HFFc6 (cell line): ENCODE measurements around the gene TMEM178B. TPM values are rescaled to one million over a fixed set of nuclear protein-coding genes. Genes with fewer than 3 reads are reported as not detected.

Experiments used
- DNase-seq: peaks from one replicate; pipeline ENCODE4 v3.0.0-alpha.2; 2018
- H3K27ac Mint-ChIP-seq: 2 replicates; pipeline ENCODE4 v1.8.0; 2020; ENCODE audit warnings: mild to moderate bottlenecking, mixed read lengths
- H3K27me3 Mint-ChIP-seq: 2 replicates; pipeline ENCODE4 v1.8.0; 2021; ENCODE audit warnings: mild to moderate bottlenecking, moderate library complexity, mixed read lengths; ENCODE audit not compliant: insufficient read depth
- H3K36me3 Mint-ChIP-seq: 2 replicates; pipeline ENCODE4 v1.8.0; 2021; ENCODE audit warnings: low read depth, mixed read lengths
- H3K4me1 Mint-ChIP-seq: 2 replicates; pipeline ENCODE4 v1.8.0; 2020; ENCODE audit warnings: low read depth, mixed read lengths
- H3K4me3 Mint-ChIP-seq: 2 replicates; pipeline ENCODE4 v1.8.0; 2020; ENCODE audit warnings: mild to moderate bottlenecking, moderate library complexity, mixed read lengths
- H3K9me3 Mint-ChIP-seq: 2 replicates; pipeline ENCODE4 v1.8.0; 2020; ENCODE audit warnings: mild to moderate bottlenecking, mixed read lengths
- total RNA-seq, 6 experiments: library from RNA; stranded (reverse); fragmentation: NEBNext Ultra II Directional; extraction: Animal tissue kit (Norgen Biotek cat#: 25700); gene quantifications; 2 replicates in 1 of 6; 3 replicates in 5 of 6; pipeline ENCODE4 v1.2.3, GENCODE V29; 2021
- TF ChIP-seq, protein P1 (sequence below): fragments of 200-600 bp; sonication (generic); IDR thresholded peaks from 2 replicates; pipeline ENCODE4 v1.5.0; 2021; ENCODE audit warnings: antibody characterized with exemption, mild to moderate bottlenecking

TMEM178B gene
- total RNA-seq, 6 experiments from 2014 or later, result 2.8 to 8.4 (median 6.6) TPM

DNA sequence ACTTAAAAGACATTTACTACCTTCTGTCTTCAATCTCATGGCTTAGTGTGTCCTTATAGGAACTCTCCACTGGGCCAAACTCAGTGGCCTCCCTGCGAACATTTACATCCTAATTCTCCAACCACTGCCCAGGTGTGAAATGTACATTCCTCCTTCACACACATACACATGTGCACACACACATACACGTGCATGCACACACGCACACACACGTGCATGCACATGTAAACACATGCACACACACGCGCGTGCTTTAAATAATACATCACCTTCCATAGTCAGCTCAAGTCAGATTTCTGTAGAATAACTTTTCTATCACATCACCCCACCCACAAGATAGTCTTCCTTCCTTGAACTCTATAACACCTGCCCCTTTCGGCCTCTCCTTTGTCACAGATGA lies 216.5 kb downstream of the TMEM178B start:
- Mint-ChIP-seq H3K4me3 (no peak overlapping the region), H3K9me3 (peaks cover 4% of the 10 kb centered on the region; the same call in 1 of the 2 replicates), H3K27ac (no peak overlapping the region), H3K36me3 (no peaks in the 10 kb centered on the region), H3K27me3 (no peaks in the 10 kb centered on the region; the same call in 1 of the 2 replicates), H3K4me1 (no peaks in the 10 kb centered on the region; the same call in 1 of the 2 replicates)
- no peak for DNase-seq
- TF ChIP-seq, protein P1, sequence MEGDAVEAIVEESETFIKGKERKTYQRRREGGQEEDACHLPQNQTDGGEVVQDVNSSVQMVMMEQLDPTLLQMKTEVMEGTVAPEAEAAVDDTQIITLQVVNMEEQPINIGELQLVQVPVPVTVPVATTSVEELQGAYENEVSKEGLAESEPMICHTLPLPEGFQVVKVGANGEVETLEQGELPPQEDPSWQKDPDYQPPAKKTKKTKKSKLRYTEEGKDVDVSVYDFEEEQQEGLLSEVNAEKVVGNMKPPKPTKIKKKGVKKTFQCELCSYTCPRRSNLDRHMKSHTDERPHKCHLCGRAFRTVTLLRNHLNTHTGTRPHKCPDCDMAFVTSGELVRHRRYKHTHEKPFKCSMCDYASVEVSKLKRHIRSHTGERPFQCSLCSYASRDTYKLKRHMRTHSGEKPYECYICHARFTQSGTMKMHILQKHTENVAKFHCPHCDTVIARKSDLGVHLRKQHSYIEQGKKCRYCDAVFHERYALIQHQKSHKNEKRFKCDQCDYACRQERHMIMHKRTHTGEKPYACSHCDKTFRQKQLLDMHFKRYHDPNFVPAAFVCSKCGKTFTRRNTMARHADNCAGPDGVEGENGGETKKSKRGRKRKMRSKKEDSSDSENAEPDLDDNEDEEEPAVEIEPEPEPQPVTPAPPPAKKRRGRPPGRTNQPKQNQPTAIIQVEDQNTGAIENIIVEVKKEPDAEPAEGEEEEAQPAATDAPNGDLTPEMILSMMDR, result no peak

GRCh38 chr7:141290973-141291372 lies 217.1 kb downstream of the TMEM178B start:
- Mint-ChIP-seq H3K4me3 (peak overlapping the region; percentile 52; the same call in 1 of the 2 replicates), H3K36me3 (no peaks in the 10 kb centered on the region), H3K27ac (no peak overlapping the region), H3K4me1 (no peaks in the 10 kb centered on the region; the same call in 1 of the 2 replicates), H3K27me3 (no peaks in the 10 kb centered on the region; the same call in 1 of the 2 replicates), H3K9me3 (peaks cover 4% of the 10 kb centered on the region)
- DNase-seq, result no peak
- TF ChIP-seq, protein P1, result no peak

- no peak for DNase-seq
- Mint-ChIP-seq H3K36me3 (no peaks in the 10 kb centered on the region), H3K4me3 (peak overlapping the region; percentile 52; the same call in 1 of the 2 replicates), H3K27ac (no peak overlapping the region), H3K4me1 (no peaks in the 10 kb centered on the region; the same call in 1 of the 2 replicates), H3K27me3 (no peaks in the 10 kb centered on the region; the same call in 1 of the 2 replicates), H3K9me3 (peaks cover 4% of the 10 kb centered on the region)
- TF ChIP-seq, protein P1, result no peak
These were observed 217.7 kb downstream of the TMEM178B start for GRCh38 chr7:141291541-141291940.

GRCh38 chr7:141294143-141294829 lies 220.4 kb downstream of the TMEM178B start:
- Mint-ChIP-seq H3K9me3 (peaks cover 16% of the 10 kb centered on the region), H3K27me3 (no peaks in the 10 kb centered on the region; the same call in 1 of the 2 replicates), H3K27ac (no peak overlapping the region), H3K4me1 (no peaks in the 10 kb centered on the region; the same call in 1 of the 2 replicates), H3K4me3 (no peak overlapping the region), H3K36me3 (no peaks in the 10 kb centered on the region)
- DNase-seq, result no peak
- TF ChIP-seq, protein P1, result no peak

GRCh38 chr7:141295367-141295895 lies 221.6 kb downstream of the TMEM178B start:
- H3K9me3 Mint-ChIP-seq, result peaks cover 18% of the 10 kb centered on the region
- no peak overlapping the region for H3K4me3 Mint-ChIP-seq
- no peaks in the 10 kb centered on the region for H3K36me3 Mint-ChIP-seq
- TF ChIP-seq, protein P1, result no peak
- H3K27me3 Mint-ChIP-seq, result no peaks in the 10 kb centered on the region; the same call in 1 of the 2 replicates
- no peak overlapping the region for H3K27ac Mint-ChIP-seq
- no peak for DNase-seq
- H3K4me1 Mint-ChIP-seq, result no peaks in the 10 kb centered on the region; the same call in 1 of the 2 replicates
